GM12873 (cell line): Measurements from ENCODE around the gene GINM1.

Experiments
- TF ChIP-seq, protein P1 (sequence below): IDR thresholded peaks from 2 replicates; pipeline ENCODE4 v1.5.1; 2012; ENCODE audit warnings: low read depth, mild to moderate bottlenecking, moderate library complexity, low read length, control low read depth; ENCODE audit not compliant: insufficient read depth; ENCODE audit errors: missing control alignments

The GINM1 gene

DNA sequence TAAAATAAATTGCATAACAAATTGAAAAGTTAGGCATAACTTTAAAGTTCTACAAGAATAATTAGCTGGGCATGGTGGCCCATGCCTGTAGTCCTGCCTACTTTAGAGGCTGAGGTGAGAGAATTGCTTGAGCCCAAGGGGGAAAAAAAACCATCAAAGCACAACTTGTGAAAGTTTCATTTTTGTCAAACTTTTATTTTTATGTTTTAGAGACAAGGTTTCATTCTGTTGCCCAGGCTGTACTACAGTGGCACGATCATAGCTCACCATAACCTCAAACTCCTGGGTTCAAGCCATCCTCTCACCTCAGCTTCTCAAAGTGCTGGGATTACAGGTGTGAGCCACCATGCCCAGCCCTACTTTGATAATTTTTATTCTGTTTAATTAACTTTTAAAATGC lies 68.1 kb downstream of the GINM1 start:
- TF ChIP-seq, protein P1, sequence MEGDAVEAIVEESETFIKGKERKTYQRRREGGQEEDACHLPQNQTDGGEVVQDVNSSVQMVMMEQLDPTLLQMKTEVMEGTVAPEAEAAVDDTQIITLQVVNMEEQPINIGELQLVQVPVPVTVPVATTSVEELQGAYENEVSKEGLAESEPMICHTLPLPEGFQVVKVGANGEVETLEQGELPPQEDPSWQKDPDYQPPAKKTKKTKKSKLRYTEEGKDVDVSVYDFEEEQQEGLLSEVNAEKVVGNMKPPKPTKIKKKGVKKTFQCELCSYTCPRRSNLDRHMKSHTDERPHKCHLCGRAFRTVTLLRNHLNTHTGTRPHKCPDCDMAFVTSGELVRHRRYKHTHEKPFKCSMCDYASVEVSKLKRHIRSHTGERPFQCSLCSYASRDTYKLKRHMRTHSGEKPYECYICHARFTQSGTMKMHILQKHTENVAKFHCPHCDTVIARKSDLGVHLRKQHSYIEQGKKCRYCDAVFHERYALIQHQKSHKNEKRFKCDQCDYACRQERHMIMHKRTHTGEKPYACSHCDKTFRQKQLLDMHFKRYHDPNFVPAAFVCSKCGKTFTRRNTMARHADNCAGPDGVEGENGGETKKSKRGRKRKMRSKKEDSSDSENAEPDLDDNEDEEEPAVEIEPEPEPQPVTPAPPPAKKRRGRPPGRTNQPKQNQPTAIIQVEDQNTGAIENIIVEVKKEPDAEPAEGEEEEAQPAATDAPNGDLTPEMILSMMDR: no peak

DNA sequence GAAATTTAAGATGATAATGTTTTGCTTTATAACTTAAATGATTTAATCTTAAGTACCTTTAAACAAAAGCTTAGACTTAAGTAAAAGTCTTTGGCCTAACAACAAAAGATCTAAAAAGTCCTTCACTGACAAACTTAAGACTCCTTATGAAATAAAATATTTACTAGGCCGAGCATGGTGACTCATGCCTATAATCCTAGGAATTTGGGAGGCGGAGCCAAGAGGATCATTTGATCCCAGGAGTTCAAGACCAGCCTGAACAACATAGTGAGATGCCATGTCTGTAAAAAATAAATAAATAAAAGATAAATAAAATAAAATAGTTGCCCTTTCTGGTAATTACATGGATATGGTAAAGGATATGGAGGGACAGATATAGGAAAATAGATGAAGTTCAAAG lies 69.9 kb downstream of the GINM1 start:
- TF ChIP-seq, protein P1: no peak
